Pulmonary artery endothelial cell (primary cell): ENCODE measurements around the gene PRELP. TPM values are rescaled to one million over a fixed set of nuclear protein-coding genes. Genes with fewer than 3 reads are reported as not detected.
"Not testable (repeated sequence)": the region's sequence is repeated elsewhere in the genome, so short reads cannot be mapped to it uniquely, and the experiment has no call there.

Experiments used
- DNase-seq: peaks from one replicate; pipeline ENCODE4 v3.0.0-alpha.2; 2011; ENCODE audit warnings: low read depth, low spot score
- total RNA-seq: library from RNA; depleted of rRNA; stranded (reverse); fragments of >200 nt; gene quantifications from 2 replicates; pipeline ENCODE4 v1.2.3, GENCODE V29; 2014

The PRELP gene
- total RNA-seq, 1 donor from 2014 or later = not detected

DNA sequence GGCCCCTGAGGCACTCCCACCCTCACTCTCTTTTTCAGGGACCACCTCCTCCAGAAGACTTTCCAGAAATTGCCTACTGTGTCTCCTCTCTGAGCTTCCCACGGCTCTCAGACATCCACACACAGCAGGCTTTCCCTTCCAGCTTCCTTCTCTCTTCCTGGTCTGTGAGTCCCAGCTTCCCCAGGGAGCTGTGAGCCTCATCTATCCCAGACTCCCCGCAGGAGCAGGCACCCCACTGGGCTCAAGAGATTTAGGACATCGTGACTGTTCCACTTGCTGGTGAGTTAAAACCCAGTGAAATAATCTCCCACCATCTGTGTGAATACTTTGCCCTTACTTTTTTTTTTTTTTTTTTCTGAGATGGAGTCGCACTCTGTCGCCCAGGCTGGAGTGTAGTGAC lies 22.0 kb upstream of the PRELP start:
- DNase-seq = no peak

- no peak for DNase-seq
These were observed 20.6 kb upstream of the PRELP start for GRCh38 chr1:203454986-203455471.

DNA sequence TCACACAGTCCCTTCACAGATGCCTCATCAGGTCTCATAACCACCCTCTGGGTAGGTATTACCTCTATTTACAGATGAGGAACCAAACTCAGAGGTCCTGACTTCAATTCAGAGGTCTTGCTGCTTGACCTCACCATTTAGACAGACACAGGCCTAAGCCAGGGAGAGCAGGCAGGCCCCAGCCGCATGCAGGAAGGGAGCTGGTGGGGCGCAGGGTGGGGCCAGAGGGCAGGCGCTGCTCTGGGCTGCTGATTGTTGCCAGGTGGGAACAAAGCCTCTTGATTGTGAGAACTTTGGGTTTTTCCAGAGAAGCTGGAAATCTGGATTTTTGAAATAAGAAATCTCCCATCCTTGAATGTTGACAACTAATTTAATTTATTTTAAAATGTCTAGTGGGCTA lies 19.9 kb upstream of the PRELP start:
- DNase-seq = no peak

DNA sequence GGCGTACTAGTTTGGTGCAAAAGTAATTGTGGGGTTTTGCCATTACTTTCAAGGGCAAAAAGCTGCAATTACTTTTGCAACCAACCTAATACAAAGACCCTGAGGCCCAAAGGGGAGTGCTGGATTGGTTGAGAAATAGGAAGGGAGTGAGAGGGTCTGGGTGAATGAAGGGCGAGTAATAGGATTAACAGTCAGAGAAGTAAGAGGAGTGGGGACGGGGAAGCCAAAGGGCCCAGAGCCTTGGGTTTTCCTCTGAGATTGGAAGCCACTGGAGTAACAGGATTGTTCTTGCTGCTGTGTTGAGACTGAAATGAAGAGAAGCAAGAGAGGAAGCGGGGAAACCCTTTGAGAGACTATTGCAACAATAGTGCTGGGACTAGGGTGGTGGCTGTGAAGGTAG lies 19.0 kb upstream of the PRELP start:
- DNase-seq = no peak

DNA sequence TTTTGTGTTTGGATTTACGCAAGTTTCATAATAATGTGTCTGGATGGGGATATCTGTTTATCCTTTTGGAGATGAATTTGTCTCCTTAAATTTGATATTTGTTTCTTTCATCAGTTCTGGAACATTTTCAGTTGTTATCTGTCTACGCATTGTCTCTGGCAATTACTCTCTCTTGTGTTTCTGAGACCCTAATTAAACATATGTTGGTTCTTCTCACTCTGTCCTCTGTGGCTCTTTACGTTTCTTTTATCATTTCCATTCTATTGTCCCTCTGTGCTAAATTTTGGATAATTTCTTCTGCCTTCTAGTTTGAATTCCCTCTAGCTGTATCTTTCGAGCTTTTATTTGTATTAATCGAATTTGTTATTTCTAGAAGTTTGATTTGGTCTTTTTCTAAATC lies 17.5 kb upstream of the PRELP start:
- DNase-seq = no peak

- DNase-seq = no peak
These were observed 15.9 kb upstream of the PRELP start for GRCh38 chr1:203459671-203460201.

GRCh38 chr1:203461717-203462116 lies 13.9 kb upstream of the PRELP start:
- DNase-seq = no peak

- no peak for DNase-seq
These were observed 13.5 kb upstream of the PRELP start for GRCh38 chr1:203462143-203462542.

- DNase-seq = no peak
These were observed 12.7 kb upstream of the PRELP start for GRCh38 chr1:203462878-203463277.

GRCh38 chr1:203463469-203464062 lies 12.0 kb upstream of the PRELP start:
- DNase-seq = no peak

- no peak for DNase-seq
These were observed 11.4 kb upstream of the PRELP start for GRCh38 chr1:203464226-203464625.

GRCh38 chr1:203464743-203465142 lies 10.9 kb upstream of the PRELP start:
- DNase-seq = no peak

DNA sequence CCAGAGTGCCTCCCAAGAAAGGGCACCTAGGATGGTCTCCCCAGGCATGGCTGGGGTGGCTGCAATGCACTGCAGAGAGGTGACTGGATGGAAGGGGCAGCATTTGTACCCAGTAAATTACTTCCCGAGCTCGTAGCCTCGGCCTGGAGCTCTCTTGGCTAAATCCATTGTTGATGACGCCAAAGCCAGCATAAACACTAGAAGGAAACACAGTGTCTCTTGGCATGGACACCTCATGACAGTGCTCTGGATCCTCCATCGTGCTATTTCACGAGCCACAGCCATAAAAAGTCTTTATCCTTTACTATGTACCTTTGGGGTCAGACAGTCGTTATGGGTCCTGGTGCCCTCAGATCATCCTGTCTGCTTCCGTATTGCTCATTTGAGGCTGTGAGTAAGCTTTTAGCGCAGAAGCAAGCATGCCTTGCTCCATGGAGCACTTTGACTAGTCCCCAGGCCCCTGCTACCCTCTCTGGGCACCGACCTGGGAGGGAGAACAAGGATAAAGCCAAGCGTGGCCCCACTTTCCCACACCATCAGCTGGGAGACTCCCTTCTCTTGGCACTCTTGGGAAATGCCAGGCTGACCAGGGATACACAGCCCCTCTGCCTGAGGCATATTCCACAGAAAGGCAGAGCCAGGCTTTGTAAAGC lies 10.3 kb upstream of the PRELP start:
- DNase-seq = no peak

- DNase-seq = no peak
These were observed 9.7 kb upstream of the PRELP start for GRCh38 chr1:203465948-203466347.

DNA sequence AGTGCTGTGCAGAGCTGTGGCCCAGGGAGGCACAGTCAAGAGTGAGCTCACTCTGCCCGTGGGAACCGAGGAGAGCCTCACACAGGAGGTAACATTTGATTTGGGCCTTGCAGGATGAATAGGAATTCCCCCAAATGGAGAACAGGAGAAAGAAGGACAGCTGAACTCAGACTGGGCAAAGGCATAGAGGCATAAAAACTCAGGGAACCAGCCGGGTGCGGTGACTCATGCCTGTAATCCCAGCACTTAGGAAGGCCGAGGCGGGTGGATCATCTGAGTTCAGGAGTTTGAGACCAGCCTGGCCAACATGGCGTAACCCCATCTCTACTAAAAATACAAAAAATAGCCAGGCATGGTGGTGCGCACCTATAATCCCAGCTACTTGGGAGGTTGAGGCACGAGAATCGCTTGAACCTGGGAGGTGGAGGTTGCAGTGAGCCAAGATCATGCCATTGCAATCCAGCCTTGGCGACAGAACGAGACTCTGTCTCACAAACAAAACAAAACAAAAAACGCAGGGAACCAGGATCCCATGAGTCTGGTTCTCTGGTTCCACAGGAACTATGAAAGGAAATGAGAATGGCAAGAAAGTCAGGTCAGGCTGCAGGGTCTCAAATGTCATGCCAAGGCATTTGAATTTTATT lies 8.6 kb upstream of the PRELP start:
- not testable (repeated sequence) for DNase-seq

DNA sequence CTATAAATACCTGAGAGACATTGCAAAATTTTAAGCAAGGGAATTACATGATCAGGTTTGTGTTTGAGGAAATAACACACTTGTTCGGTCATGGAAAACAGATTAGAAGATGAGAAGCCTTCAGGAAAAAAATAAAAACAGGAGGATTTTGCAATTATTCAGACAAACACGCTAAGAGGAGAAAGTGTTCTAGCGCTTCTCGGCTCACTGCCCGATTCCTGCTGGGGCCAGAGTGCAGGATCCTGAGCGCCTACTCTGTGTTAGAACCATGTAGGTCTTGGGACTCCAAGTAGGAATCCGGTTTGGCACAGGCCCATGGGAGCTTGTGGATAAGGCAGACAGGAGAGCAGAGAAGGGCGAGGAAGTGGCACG lies 8.1 kb upstream of the PRELP start:
- DNase-seq = no peak

DNA sequence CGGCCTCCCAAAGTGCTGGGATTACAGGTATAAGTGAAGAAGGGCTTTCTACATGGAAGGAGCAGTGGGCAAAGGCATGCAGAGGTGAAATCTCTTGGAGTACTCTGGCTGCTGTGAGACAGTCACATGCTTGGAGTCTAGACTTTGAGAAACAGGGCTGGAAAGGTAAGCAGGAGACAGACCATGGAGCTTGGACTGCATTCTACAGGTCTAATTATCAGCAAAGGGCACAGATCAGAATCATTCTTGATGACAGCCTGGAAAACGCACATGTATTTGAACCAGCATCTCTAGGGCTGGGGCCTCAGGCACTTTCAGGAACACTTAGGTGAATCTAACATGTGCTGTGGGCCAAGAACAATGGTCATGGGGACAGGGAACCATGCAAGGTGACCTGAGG lies 7.3 kb upstream of the PRELP start:
- DNase-seq = no peak

DNA sequence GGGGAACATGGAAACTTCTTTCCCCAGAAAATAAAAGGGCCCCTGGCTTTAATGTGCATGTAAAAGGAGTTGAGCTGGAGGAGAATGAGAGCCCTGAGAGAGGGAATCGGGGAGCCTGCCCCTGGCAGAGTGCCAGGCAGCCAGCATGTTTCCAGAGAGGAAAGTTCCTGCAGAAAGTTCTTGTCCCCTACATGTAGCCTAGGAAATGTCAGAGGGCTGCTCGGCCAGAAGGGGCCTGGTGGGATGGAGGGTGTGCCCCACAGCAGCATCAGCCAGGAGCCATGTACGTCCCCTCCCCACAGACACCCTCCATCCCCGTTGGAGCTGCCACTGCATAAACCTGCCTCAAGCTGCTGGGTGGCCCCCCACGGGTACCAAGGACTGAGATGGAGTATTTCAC lies 5.4 kb upstream of the PRELP start:
- DNase-seq = no peak

- DNase-seq = no peak
These were observed 3.8 kb upstream of the PRELP start for GRCh38 chr1:203471841-203472240.

- no peak for DNase-seq
These were observed 2.3 kb upstream of the PRELP start for GRCh38 chr1:203473281-203473680.

GRCh38 chr1:203473781-203474305 lies 1.8 kb upstream of the PRELP start:
- DNase-seq = no peak

GRCh38 chr1:203476216-203476814 lies 709 bp downstream of the PRELP start:
- DNase-seq = no peak
